A549 treated with AZD9567 at 1 μM for 4 hours (cell line): Measurements from ENCODE around the gene MMP15. TPM values are rescaled to one million over a fixed set of nuclear protein-coding genes. Genes with fewer than 3 reads are reported as not detected.

Experiments used
- total RNA-seq: library from RNA; stranded (reverse); fragments of 200-300 nt; extraction: Qiagen RNA extraction; gene quantifications from 5 replicates; pipeline ENCODE4 v1.2.3, GENCODE V29; 2022; ENCODE audit not compliant: insufficient read depth

MMP15 gene
- total RNA-seq, result 22.4 to 40.1 TPM (median 37.5 TPM) in 5 replicates

GRCh38 chr16:58025351-58026138 lies at the start of gene MMP15:
Gene MMP15 (plus strand): TSS chr16:58025754. CDS start chr16:58026351, 597 bp downstream.

GRCh38 chr16:57999971-58000705 lies 25.4 kb upstream of the MMP15 start, which contains the start of gene ZNF319:
Gene ZNF319 (minus strand): TSS chr16:58000672. CDS start chr16:57998265, 2,407 bp downstream.

GRCh38 chr16:58000706-58001676 lies 24.6 kb upstream of the MMP15 start, which contains the start of gene USB1:
Gene USB1 (plus strand): TSS chr16:58001407. CDS start chr16:58001484, 77 bp downstream.

Other genes with a start within 250 kb of the MMP15 start
- 92.5 to 142 TPM (median 136 TPM) in 5 replicates for gene KIFC3, start 223.3 kb upstream of the MMP15 start, total RNA-seq
- gene CNGB1, start 54.6 kb upstream of the MMP15 start, total RNA-seq, result 0.02 to 0.16 TPM (median 0.12 TPM) in 4 of 5 replicates, not detected in the other
- gene ZNF319, start 25.1 kb upstream of the MMP15 start, total RNA-seq, result 12.9 to 17.1 TPM (median 13.8 TPM) in 5 replicates
- 75.5 to 161 TPM (median 81.9 TPM) in 5 replicates for gene USB1, start 24.3 kb upstream of the MMP15 start, total RNA-seq
- 49.8 to 60.7 TPM (median 58.8 TPM) in 5 replicates for gene CFAP20, start 103.6 kb downstream of the MMP15 start, total RNA-seq
- gene CSNK2A2, start 172.4 kb downstream of the MMP15 start, total RNA-seq, result 51.2 to 76.0 TPM (median 53.3 TPM) in 5 replicates